ENCODE data around the gene HLA-F.
A peak's percentile ranks its signal among the peaks of the same experiment; 100 is the strongest.

Gene HLA-F

GRCh38 chr6:29724937-29725869, 2.0 kb downstream of the HLA-F start:
- no peak for DNase-seq

GRCh38 chr6:29726001-29726400, 2.8 kb downstream of the HLA-F start:
- DNase-seq = no peak

- DNase-seq = no peak
Observed at GRCh38 chr6:29726571-29727194, 3.4 kb downstream of the HLA-F start.

GRCh38 chr6:29727637-29728036, 4.4 kb downstream of the HLA-F start:
- DNase-seq = no peak

- DNase-seq = no peak
Observed at GRCh38 chr6:29728173-29728874, 5.1 kb downstream of the HLA-F start.

GRCh38 chr6:29728875-29729270, 5.6 kb downstream of the HLA-F start:
- no peak for DNase-seq

GRCh38 chr6:29729774-29730328, 6.6 kb downstream of the HLA-F start:
- DNase-seq = no peak

- DNase-seq = no peak
Observed at GRCh38 chr6:29730575-29731126, 7.4 kb downstream of the HLA-F start.

- no peak for DNase-seq
Observed at GRCh38 chr6:29731281-29731680, 8.0 kb downstream of the HLA-F start.

GRCh38 chr6:29733057-29733456, 9.8 kb downstream of the HLA-F start:
- no peak for DNase-seq

GRCh38 chr6:29734046-29735018, 11.1 kb downstream of the HLA-F start:
- DNase-seq = no peak

- no peak for DNase-seq
Observed at GRCh38 chr6:29736563-29736962, 13.3 kb downstream of the HLA-F start.

GRCh38 chr6:29737707-29738630, 14.7 kb downstream of the HLA-F start:
- peak; percentile 65 to 66 for DNase-seq

- DNase-seq = no peak
Observed at GRCh38 chr6:29739136-29739881, 16.1 kb downstream of the HLA-F start.

- DNase-seq = no peak
Observed at GRCh38 chr6:29739882-29740261, 16.6 kb downstream of the HLA-F start.

GRCh38 chr6:29741592-29741991, 18.4 kb downstream of the HLA-F start:
- DNase-seq = no peak

GRCh38 chr6:29742127-29742526, 18.9 kb downstream of the HLA-F start:
- DNase-seq = no peak

- no peak for DNase-seq
Observed at GRCh38 chr6:29743025-29743424, 19.8 kb downstream of the HLA-F start.

GRCh38 chr6:29743568-29743967, 20.3 kb downstream of the HLA-F start:
- DNase-seq = no peak

GRCh38 chr6:29744131-29744530, 20.9 kb downstream of the HLA-F start:
- DNase-seq = no peak
